ENCODE results near the gene CASP3.

GRCh38 chr4:184680698-184681097 lies 31.5 kb upstream of the CASP3 start:
- TF ChIP-seq, protein P1, sequence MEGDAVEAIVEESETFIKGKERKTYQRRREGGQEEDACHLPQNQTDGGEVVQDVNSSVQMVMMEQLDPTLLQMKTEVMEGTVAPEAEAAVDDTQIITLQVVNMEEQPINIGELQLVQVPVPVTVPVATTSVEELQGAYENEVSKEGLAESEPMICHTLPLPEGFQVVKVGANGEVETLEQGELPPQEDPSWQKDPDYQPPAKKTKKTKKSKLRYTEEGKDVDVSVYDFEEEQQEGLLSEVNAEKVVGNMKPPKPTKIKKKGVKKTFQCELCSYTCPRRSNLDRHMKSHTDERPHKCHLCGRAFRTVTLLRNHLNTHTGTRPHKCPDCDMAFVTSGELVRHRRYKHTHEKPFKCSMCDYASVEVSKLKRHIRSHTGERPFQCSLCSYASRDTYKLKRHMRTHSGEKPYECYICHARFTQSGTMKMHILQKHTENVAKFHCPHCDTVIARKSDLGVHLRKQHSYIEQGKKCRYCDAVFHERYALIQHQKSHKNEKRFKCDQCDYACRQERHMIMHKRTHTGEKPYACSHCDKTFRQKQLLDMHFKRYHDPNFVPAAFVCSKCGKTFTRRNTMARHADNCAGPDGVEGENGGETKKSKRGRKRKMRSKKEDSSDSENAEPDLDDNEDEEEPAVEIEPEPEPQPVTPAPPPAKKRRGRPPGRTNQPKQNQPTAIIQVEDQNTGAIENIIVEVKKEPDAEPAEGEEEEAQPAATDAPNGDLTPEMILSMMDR (IDR thresholded peaks at IDR 0.05): no peak
- TF ChIP-seq POLR2A (IDR thresholded peaks at IDR 0.05): no peak
